Heart left ventricle (tissue), 16 donors: ENCODE data around the gene CALCR. TPM values are rescaled to one million over a fixed set of nuclear protein-coding genes. Genes with fewer than 3 reads are reported as not detected.

ENCODE experiments used
- ATAC-seq, 4 donors: fragments of 200-7000 bp; cut with Tn5 transposase; one replicate each; pipeline ENCODE4 v1.9.1; 2020 to 2022; ENCODE audit warnings: moderate library complexity in 4 of 4, mild to moderate bottlenecking in 3 of 4, moderate number of reproducible peaks in 1 of 4
- DNase-seq, 5 donors: peaks; one replicate each; pipeline ENCODE4 v3.0.0-alpha.2; 2020
- H3K27ac ChIP-seq, 12 donors: fragments of 200-600 bp; sonication (generic) in 4 of 12; one replicate each; pipeline versions ENCODE4 v1.5.0 to v1.8.0; 2016 to 2022; ENCODE audit warnings: mild to moderate bottlenecking in 2 of 12
- H3K27me3 ChIP-seq, 9 donors: fragments of 200-600 bp; sonication (generic) in 2 of 9; one replicate each; pipeline versions ENCODE4 v1.5.1 to v1.8.0; 2016 to 2022; ENCODE audit warnings: mild to moderate bottlenecking in 3 of 9
- H3K36me3 ChIP-seq, 9 donors: fragments of 200-600 bp; sonication (generic) in 2 of 9; one replicate each; pipeline versions ENCODE4 v1.5.0 to v1.8.0; 2018 to 2022; ENCODE audit warnings: mild to moderate bottlenecking in 2 of 9
- H3K4me1 ChIP-seq, 12 donors: fragments of 200-600 bp; sonication (generic) in 4 of 12; one replicate each; pipeline versions ENCODE4 v1.5.0 to v1.8.0; 2016 to 2022; ENCODE audit warnings: mild to moderate bottlenecking in 3 of 12
- H3K4me3 ChIP-seq, 12 donors: fragments of 200-600 bp; sonication (generic) in 4 of 12; one replicate each; pipeline versions ENCODE4 v1.5.0 to v1.8.0; 2017 to 2022; ENCODE audit warnings: mild to moderate bottlenecking in 9 of 12, moderate library complexity in 4 of 12
- H3K9me3 ChIP-seq, 12 donors: fragments of 200-600 bp; sonication (generic) in 4 of 12; one replicate each; pipeline versions ENCODE4 v1.5.0 to v1.8.0; 2016 to 2022; ENCODE audit warnings: mild to moderate bottlenecking in 1 of 12
- POLR2A ChIP-seq, 2 donors: fragments of 450-650 bp; IDR thresholded peaks; one replicate each; pipeline ENCODE4 v1.6.1; 2017; ENCODE audit warnings: antibody characterized with exemption in 2 of 2, mild to moderate bottlenecking in 2 of 2, moderate library complexity in 2 of 2
- WGBS, 4 donors: extraction: QIAGEN DNeasy Blood & Tissue Kit in 2 of 4; methylation state at CpG; one replicate each; pipeline versions ENCODE4 v1.1.5 to v1.1.7; 2013 to 2018; 5-methylcytosine and 5-hydroxymethylcytosine counted together
- intact Hi-C, 10 donors: fragments of 100-400 bp; cut with DNase I; formaldehyde crosslinking; loops; one replicate each; pipeline versions ENCODE4 v1.11.1 to v1.14.2; 2022
- polyA plus RNA-seq, 2 donors: library from polyadenylated mRNA; stranded (reverse); fragments of 200-250 nt; gene quantifications; one replicate each; pipeline ENCODE4 v1.2.3, GENCODE V29; 2013
- total RNA-seq, 9 donors: library from RNA; depleted of rRNA in 2 of 9; stranded (reverse); fragments of >200 nt in 2 of 9; fragmentation: NEBNext Ultra II Directional in 3 of 9; extraction: Animal tissue kit (Norgen Biotek cat#: 25700) in 3 of 9; gene quantifications; one replicate each; pipeline versions ENCODE4 v1.1.0 to v1.2.4, GENCODE V29; 2016 to 2023
- TF ChIP-seq, protein P1 (sequence below), 12 donors: fragments of 200-600 bp; sonication (generic) in 4 of 12; IDR thresholded peaks; one replicate each; pipeline versions ENCODE4 v1.5.0 to v1.8.0; 2018 to 2022; ENCODE audit warnings: antibody characterized with exemption in 12 of 12, mild to moderate bottlenecking in 5 of 12
- donor health status: ischemic (EF 13 %, LVEDD 7.1; RV severe dilation, severe dysfunction).
- donor health status: healthy with polysubstance abuse.
- donor health status: DM: no; HTN: yes; CAD: no.
- donor health status: DM: no; HTN: no; CAD: no.
- donor health status: ischemic (EF 25% LVEDD 6.9; RV normal size, moderate dysfunction).
- donor health status: ischemic (EF 25% LVEDD 5.7; RV mildly dilated, moderate dysfunction).
- donor health status: healthy.
- donor health status: DM: yes; HTN: yes; CAD: no.
- donor health status: ischemic (EF 35%, LVEDD 5.7; RV mildly dilated, moderate dysfunction).
- donor health status: nonischemic (EF 11% LVEDD 7.7; RV severe dilation, severe dysfunction).
- donor health status: DM: yes; HTN: yes; CAD: no.
- donor health status: PGD.
- donor health status: ischemic (EF 29% LVEDD 5.4; RV normal size, mild dysfunction).
- donor health status: nonischemic (EF 23%, LVEDD 6.1; RV moderate dilation, normal function).

CALCR gene
- total and polyA plus RNA-seq, 11 donors: 0.17 to 0.18 TPM; not detected in 9

DNA sequence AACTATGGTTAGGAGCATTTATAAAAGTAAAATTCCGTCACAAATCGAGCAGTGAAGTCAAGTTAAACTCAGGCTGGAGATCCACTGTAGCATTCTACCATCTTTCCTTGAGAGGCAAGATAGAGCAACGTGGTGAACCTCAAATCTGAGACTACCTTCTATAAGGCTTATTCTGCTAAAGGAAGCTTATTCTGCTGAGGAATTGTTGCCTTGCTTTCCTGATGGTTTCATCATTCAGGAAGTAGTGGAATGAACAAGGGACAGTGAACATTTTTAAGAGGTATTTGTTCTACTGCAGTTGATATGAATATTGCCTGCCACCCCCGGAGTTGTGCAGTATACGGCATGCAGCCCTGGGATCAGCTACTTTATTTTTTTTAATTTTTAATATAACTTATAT is 171.6 kb downstream of the CALCR start:
- WGBS, 4 donors: 75 to 84% (median 81%) methylated on average over 5 of the region's 5 CpGs

DNA sequence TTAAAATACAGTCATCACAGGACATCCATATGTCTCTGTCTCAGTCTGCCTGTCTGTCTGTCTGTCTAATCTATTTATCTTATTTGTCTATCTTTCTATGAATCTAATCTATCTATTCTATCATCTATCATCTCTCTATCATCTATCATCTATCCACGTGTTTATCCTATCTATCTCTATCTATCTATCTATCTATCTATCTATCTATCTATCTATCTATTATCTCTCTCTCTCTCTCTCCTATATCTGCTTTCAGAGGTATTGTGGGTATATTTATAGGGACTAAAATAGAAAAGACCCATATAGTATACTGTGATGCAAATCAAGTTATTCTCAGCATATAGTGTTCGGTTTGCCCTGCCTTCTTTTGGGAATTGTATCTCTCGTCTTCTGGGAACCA is 174.9 kb downstream of the CALCR start:
- DNase-seq (no peak), ATAC-seq (no peak)
- Histone ChIP-seq H3K36me3 (no peaks in the 10 kb centered on the region), H3K27ac (no peak overlapping the region), H3K4me1 (no peaks in the 10 kb centered on the region), H3K4me3 (no peak overlapping the region), H3K27me3 (no peaks in the 10 kb centered on the region), H3K9me3 (peaks cover 0 to 7% (median 0%) of the 10 kb centered on the region in 12 donors)
- TF ChIP-seq, protein P1, sequence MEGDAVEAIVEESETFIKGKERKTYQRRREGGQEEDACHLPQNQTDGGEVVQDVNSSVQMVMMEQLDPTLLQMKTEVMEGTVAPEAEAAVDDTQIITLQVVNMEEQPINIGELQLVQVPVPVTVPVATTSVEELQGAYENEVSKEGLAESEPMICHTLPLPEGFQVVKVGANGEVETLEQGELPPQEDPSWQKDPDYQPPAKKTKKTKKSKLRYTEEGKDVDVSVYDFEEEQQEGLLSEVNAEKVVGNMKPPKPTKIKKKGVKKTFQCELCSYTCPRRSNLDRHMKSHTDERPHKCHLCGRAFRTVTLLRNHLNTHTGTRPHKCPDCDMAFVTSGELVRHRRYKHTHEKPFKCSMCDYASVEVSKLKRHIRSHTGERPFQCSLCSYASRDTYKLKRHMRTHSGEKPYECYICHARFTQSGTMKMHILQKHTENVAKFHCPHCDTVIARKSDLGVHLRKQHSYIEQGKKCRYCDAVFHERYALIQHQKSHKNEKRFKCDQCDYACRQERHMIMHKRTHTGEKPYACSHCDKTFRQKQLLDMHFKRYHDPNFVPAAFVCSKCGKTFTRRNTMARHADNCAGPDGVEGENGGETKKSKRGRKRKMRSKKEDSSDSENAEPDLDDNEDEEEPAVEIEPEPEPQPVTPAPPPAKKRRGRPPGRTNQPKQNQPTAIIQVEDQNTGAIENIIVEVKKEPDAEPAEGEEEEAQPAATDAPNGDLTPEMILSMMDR (IDR thresholded peaks at IDR 0.05): no peak
- no peak for TF ChIP-seq POLR2A (IDR thresholded peaks at IDR 0.05)
- intact Hi-C loops: no loop called here
- 70 to 77% (median 72%) methylated on average over 3 of the region's 3 CpGs for WGBS, 4 donors

More for the DNA sequence above, 171.6 kb downstream of the CALCR start:
- intact Hi-C loops: no loop called here
- no peak overlapping the region for H3K4me3 ChIP-seq
- H3K9me3 ChIP-seq: peaks cover 0 to 31% (median 11%) of the 10 kb centered on the region in 12 donors
- no peaks in the 10 kb centered on the region for H3K36me3 ChIP-seq
- H3K27ac ChIP-seq: no peak overlapping the region
- DNase-seq (no peak), ATAC-seq (no peak)
- H3K4me1 ChIP-seq: no peaks in the 10 kb centered on the region
- H3K27me3 ChIP-seq: no peaks in the 10 kb centered on the region
- TF ChIP-seq, protein P1 (IDR thresholded peaks at IDR 0.05): no peak
- no peak for TF ChIP-seq POLR2A (IDR thresholded peaks at IDR 0.05)

DNA sequence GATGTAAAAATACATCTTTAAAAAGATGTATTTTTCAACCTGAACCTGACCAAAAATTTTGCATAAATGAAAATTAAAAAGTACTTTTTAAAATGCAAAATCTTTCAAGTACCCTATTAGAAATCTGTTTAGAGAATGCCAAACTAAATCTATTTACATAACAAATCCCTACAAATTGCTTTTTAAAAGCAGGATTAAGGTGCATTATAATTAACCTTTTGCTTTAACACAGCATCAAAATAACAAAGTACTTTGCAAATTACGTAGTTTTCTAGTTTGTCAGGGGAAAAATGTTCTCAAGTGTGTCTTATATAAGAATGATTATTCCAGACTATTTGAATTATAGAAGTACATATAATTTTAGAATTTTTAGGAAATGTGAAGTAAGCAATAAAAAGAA is 181.5 kb downstream of the CALCR start:
- H3K27ac ChIP-seq: no peak overlapping the region
- DNase-seq: no peak
- no peak overlapping the region for H3K4me3 ChIP-seq
- H3K4me1 ChIP-seq: no peaks in the 10 kb centered on the region
- intact Hi-C loops: no loop called here
- 72 to 85% (median 82%) methylated on average over 1 of the region's 1 CpG for WGBS, 4 donors
- no peaks in the 10 kb centered on the region for H3K9me3 ChIP-seq
- TF ChIP-seq POLR2A (IDR thresholded peaks at IDR 0.05): no peak
- TF ChIP-seq, protein P1 (IDR thresholded peaks at IDR 0.05): no peak
- H3K27me3 ChIP-seq: no peaks in the 10 kb centered on the region
- no peak for ATAC-seq
- H3K36me3 ChIP-seq: no peaks in the 10 kb centered on the region

DNA sequence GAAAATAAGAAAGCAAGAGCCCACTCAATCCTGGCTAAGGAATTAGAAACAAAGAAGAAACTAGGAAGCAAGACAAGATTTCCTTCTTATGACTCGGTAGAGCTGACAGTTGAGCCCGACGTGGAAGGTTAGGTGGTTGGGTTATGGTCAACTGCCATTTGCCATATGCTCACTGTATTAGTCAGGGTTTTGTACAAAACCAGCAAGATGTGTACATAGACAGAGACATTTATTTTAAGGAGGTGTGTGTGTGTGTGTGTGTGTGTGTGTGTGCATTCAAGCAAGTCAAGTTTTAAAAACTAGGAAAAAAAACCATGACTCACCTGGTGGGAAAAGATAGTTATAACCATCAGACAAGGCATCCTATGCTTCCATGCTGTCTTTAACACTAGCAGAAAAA is 183.9 kb downstream of the CALCR start:
- H3K36me3 ChIP-seq: no peaks in the 10 kb centered on the region
- no peak overlapping the region for H3K4me3 ChIP-seq
- H3K27me3 ChIP-seq: no peaks in the 10 kb centered on the region
- no peaks in the 10 kb centered on the region for H3K4me1 ChIP-seq
- intact Hi-C loops: no loop called here
- 90 to 93% (median 92%) methylated on average over 3 of the region's 3 CpGs for WGBS, 4 donors
- no peak for DNase-seq
- ATAC-seq: no peak
- TF ChIP-seq, protein P1 (IDR thresholded peaks at IDR 0.05): no peak
- TF ChIP-seq POLR2A (IDR thresholded peaks at IDR 0.05): no peak
- no peak overlapping the region for H3K27ac ChIP-seq
- no peaks in the 10 kb centered on the region for H3K9me3 ChIP-seq
